ENCODE measurements around the gene TMEM11. TPM values are rescaled to one million over a fixed set of nuclear protein-coding genes. Genes with fewer than 3 reads are reported as not detected.

TMEM11 gene, protein sequence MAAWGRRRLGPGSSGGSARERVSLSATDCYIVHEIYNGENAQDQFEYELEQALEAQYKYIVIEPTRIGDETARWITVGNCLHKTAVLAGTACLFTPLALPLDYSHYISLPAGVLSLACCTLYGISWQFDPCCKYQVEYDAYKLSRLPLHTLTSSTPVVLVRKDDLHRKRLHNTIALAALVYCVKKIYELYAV
- 10 to 100 TPM; 35.7 to 39.8 (median 35.7) TPM for total RNA-seq

DNA sequence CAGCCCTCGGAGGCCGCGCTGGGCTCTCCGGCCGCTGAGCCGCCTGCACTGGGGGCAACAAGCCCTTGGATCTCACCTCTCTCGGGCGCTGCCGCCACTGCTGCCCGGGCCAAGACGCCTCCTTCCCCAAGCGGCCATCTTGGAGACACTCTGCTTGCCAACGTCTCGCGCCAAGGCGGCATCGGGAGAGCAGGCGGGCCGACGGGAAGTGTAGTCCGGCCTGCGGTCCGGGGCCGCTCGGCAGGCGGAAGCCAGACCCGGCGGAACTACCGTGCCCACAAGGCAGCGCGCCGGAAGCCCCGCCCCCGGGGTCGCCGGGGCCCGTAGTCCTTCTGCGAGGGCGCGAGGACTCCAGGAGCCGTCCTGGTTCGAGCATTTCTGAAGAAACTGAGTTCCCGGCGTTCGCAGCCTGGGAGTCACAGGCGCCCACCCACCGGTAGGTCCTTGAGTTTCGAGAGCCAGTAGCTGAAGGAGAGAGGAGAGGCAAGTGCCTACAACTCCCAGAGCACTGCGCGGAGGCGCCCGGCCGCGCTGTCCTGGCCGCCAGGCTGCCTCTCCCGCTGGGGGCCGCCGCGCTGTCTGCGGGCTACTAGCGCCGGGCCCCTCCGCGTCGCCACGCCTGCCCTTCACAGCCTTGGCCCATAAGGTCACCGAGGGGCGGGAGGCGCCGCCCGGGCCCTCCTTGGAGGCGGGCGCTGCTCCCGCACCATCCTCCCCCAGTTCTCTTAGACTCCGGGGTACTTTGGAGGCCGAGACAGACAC, at the start of gene TMEM11:
TMEM11 (minus strand) TSS at position 147 of the 762 bp plus-strand sequence; CDS start at position 138, 9 bp downstream.
- Mint-ChIP-seq H3K4me1 (ENCODE audit: low read depth) (peaks cover 64% of the 10 kb centered on the region), H3K4me3 (peak within 1 kb of the TSS; percentile 94), H3K27me3 (ENCODE audit: low read depth) (no peaks in the 10 kb centered on the region)

GRCh38 chr17:21263376-21263775, 49.4 kb upstream of the TMEM11 start:
- Mint-ChIP-seq H3K4me3 (no peak overlapping the region), H3K9me3 (no peaks in the 10 kb centered on the region), H3K27me3 (ENCODE audit: low read depth) (no peaks in the 10 kb centered on the region), H3K4me1 (ENCODE audit: low read depth) (peaks cover 17% of the 10 kb centered on the region), H3K36me3 (ENCODE audit: insufficient read depth) (no peaks in the 10 kb centered on the region)
- peak in 1 of 2 donors; percentile 43 for ATAC-seq
- DNase-seq = no peak

More for the DNA sequence above, at the start of gene TMEM11:
- Mint-ChIP-seq H3K36me3 (ENCODE audit: insufficient read depth) (peaks cover 3% of the 10 kb centered on the region), H3K9me3 (no peaks in the 10 kb centered on the region)
- ATAC-seq = peak; percentile 93 to 94
- DNase-seq = peak; percentile 92

- no peaks in the 10 kb centered on the region for H3K36me3 Mint-ChIP-seq (ENCODE audit: insufficient read depth)
- DNase-seq (no peak), ATAC-seq (no peak)
- H3K4me3 Mint-ChIP-seq = no peak overlapping the region
- H3K27me3 Mint-ChIP-seq (ENCODE audit: low read depth) = no peaks in the 10 kb centered on the region
- H3K9me3 Mint-ChIP-seq = no peaks in the 10 kb centered on the region
- peaks cover 11% of the 10 kb centered on the region for H3K4me1 Mint-ChIP-seq (ENCODE audit: low read depth)
Measured at GRCh38 chr17:21262259-21262993, 48.5 kb upstream of the TMEM11 start.

DNA sequence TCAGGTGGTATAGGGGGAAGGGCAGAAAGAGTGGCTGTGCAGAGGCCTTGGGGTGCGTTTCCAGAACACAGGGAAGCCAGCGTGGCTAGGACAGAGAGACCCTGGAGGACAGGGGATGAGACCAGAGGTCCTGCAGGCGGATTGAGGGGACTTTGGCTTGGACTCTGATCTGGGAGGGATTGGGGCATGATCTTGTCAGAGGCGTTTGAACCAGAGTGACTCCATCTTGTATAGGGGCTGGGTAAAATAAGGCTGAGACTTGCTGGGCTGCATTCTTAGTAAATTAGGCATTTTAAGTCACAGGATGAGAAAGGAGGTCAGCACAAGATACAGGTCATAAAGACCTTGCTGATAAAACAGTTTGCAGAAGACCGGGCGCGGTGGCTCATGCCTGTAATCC, 44.6 kb upstream of the TMEM11 start:
- Mint-ChIP-seq H3K27me3 (ENCODE audit: low read depth) (no peaks in the 10 kb centered on the region), H3K4me1 (ENCODE audit: low read depth) (peaks cover 14% of the 10 kb centered on the region), H3K4me3 (no peak overlapping the region), H3K36me3 (ENCODE audit: insufficient read depth) (no peaks in the 10 kb centered on the region), H3K9me3 (no peaks in the 10 kb centered on the region)
- ATAC-seq (no peak), DNase-seq (no peak)

- no peaks in the 10 kb centered on the region for H3K27me3 Mint-ChIP-seq (ENCODE audit: low read depth)
- no peaks in the 10 kb centered on the region for H3K9me3 Mint-ChIP-seq
- peak; percentile 6 to 9 for ATAC-seq
- H3K36me3 Mint-ChIP-seq (ENCODE audit: insufficient read depth) = no peaks in the 10 kb centered on the region
- H3K4me3 Mint-ChIP-seq = peak overlapping the region; percentile 87
- no peak for DNase-seq
- H3K4me1 Mint-ChIP-seq (ENCODE audit: low read depth) = peaks cover 41% of the 10 kb centered on the region
Measured at GRCh38 chr17:21253646-21254441, 39.9 kb upstream of the TMEM11 start.

- DNase-seq (peak; percentile 67), ATAC-seq (peak; percentile 87)
- Mint-ChIP-seq H3K36me3 (ENCODE audit: insufficient read depth) (no peaks in the 10 kb centered on the region), H3K4me3 (peak within 1 kb of the TSS; percentile 87), H3K27me3 (ENCODE audit: low read depth) (no peaks in the 10 kb centered on the region), H3K4me1 (ENCODE audit: low read depth) (peaks cover 37% of the 10 kb centered on the region), H3K9me3 (no peaks in the 10 kb centered on the region)
Measured at GRCh38 chr17:21252796-21253645, 39.1 kb upstream of the TMEM11 start, which contains the start of gene NATD1. Gene NATD1 (minus strand): TSS chr17:21253410. CDS start chr17:21253264, 146 bp downstream.

GRCh38 chr17:21252289-21252795, 38.4 kb upstream of the TMEM11 start:
- Mint-ChIP-seq H3K27me3 (ENCODE audit: low read depth) (no peaks in the 10 kb centered on the region), H3K4me1 (ENCODE audit: low read depth) (peaks cover 34% of the 10 kb centered on the region), H3K9me3 (no peaks in the 10 kb centered on the region), H3K36me3 (ENCODE audit: insufficient read depth) (no peaks in the 10 kb centered on the region), H3K4me3 (peak overlapping the region; percentile 82)
- no peak for ATAC-seq
- no peak for DNase-seq

DNA sequence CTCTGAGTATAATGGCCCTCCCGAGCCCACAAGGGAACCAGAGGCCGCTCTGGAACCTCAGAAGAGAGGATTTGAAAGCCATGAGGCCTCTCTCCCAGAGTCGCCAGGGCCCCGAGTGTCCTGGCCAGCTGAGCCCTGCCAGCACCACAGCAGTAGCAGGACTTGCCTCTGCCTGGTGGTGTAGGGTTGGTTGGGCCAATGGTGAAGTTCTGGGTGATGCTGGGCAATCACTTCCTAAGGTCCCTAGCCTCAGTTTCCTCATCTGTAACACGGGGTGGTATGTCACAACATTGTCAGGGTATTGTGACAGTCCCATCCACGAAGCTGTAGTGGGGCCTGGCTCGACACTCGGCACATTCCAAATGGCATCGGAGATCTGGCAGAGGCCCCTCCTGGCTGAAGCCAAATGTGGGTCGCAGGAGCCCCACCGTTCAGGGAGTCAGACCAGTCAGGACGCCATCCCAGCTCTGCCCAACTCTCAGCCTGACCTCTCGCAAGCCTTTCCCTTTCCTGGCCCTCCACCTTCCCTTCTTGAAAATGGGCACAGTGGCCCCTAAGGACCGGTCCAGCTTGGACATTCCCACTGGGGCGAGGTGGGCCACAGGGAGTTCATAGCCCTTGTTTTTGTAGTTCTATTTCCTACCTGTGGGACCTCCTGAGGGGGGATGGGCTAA, 37.5 kb upstream of the TMEM11 start:
- Mint-ChIP-seq H3K27me3 (ENCODE audit: low read depth) (no peaks in the 10 kb centered on the region), H3K4me3 (peak overlapping the region; percentile 26), H3K4me1 (ENCODE audit: low read depth) (peaks cover 34% of the 10 kb centered on the region), H3K36me3 (ENCODE audit: insufficient read depth) (no peaks in the 10 kb centered on the region), H3K9me3 (no peaks in the 10 kb centered on the region)
- no peak for ATAC-seq
- no peak for DNase-seq

DNA sequence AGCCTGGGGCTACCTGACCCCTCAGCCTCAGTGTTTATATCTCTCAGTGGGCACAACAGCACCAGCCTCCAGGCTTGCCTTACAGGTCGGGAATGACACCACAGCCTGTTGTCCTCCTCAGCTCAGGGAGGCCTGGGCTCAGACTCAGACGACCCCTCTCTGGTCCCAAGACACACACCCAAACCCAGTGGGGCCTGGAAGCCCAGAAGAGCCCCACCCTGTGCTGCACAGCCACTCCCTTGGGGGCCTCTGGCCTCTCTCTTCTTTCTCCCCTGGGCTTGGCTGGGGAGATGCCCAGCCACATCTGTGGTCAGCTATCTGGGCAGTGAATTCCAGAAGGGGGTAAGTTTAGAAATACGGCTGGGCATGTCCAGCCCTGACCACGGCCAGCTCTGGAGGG, 36.9 kb upstream of the TMEM11 start:
- no peak overlapping the region for H3K4me3 Mint-ChIP-seq

DNA sequence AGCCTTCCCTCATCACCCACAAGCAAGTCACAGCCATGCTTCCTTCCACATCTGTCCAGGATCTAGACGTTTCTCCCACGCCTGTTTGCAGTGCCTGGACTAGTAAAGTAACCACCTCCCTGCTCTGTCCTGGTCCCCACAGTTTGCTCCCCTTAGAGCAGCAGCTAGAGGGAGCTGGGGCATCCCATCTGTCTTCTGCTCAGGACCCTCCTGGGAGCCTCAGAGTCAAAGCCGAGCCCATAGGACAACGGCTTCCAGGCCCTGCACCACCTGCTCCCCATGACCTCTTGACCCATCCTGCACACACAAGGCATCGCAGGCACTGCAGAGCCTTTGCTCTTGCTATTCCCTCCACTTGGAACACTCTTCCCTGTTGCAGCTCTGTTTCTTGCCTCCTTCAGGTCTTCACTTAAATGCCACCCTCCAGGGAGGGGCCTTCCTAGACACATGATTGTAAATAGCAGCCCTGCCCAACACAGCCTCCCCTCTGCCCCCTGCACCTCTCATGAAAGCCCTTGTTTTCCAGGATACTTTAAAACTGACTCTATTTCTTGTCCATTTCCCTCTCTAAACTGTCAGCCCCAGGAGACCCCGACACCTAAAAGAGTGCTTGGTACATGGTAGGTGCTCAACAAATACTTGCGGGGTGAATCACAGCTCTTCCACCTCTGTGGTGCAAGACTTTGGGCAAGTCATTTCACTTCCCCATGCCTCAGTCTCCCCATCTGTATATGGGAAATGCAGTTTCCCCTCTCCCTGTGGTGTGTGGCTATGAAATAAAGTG, 36.2 kb upstream of the TMEM11 start:
- Mint-ChIP-seq H3K4me1 (ENCODE audit: low read depth) (peaks cover 40% of the 10 kb centered on the region), H3K4me3 (no peak overlapping the region), H3K9me3 (no peaks in the 10 kb centered on the region), H3K27me3 (ENCODE audit: low read depth) (no peaks in the 10 kb centered on the region), H3K36me3 (ENCODE audit: insufficient read depth) (no peaks in the 10 kb centered on the region)
- DNase-seq = no peak
- no peak for ATAC-seq

More for the DNA sequence above, 36.9 kb upstream of the TMEM11 start:
- peaks cover 35% of the 10 kb centered on the region for H3K4me1 Mint-ChIP-seq (ENCODE audit: low read depth)
- DNase-seq = no peak
- no peaks in the 10 kb centered on the region for H3K27me3 Mint-ChIP-seq (ENCODE audit: low read depth)
- no peak for ATAC-seq
- H3K36me3 Mint-ChIP-seq (ENCODE audit: insufficient read depth) = no peaks in the 10 kb centered on the region
- no peaks in the 10 kb centered on the region for H3K9me3 Mint-ChIP-seq

- ATAC-seq (no peak), DNase-seq (no peak)
- Mint-ChIP-seq H3K9me3 (no peaks in the 10 kb centered on the region), H3K4me3 (no peak overlapping the region), H3K36me3 (ENCODE audit: insufficient read depth) (no peaks in the 10 kb centered on the region), H3K4me1 (ENCODE audit: low read depth) (peaks cover 40% of the 10 kb centered on the region), H3K27me3 (ENCODE audit: low read depth) (no peaks in the 10 kb centered on the region)
Measured at GRCh38 chr17:21249086-21249795, 35.3 kb upstream of the TMEM11 start.

DNA sequence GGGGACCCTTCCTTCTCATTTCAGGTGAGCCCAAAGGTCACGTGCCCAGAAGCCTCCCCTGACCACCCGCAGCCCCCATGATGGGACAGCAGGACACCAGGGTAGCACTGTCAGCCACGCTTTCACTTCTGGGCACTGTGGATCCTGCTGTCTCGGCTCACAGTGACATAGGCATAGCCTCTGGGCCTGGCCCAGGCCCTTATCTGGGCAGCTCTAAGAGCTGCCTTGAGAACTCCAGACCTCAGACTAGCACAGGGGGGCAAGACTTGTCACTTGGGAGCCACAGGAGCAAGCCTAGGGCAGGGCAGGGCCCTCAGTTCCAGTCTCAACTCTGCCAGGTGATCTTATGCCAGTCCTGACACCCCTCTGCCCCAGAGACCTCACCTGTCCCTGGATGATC, 34.5 kb upstream of the TMEM11 start:
- no peak for ATAC-seq
- H3K4me3 Mint-ChIP-seq = no peak overlapping the region
- DNase-seq = no peak
- H3K4me1 Mint-ChIP-seq (ENCODE audit: low read depth) = peaks cover 32% of the 10 kb centered on the region
- H3K27me3 Mint-ChIP-seq (ENCODE audit: low read depth) = no peaks in the 10 kb centered on the region
- H3K36me3 Mint-ChIP-seq (ENCODE audit: insufficient read depth) = no peaks in the 10 kb centered on the region
- no peaks in the 10 kb centered on the region for H3K9me3 Mint-ChIP-seq

All from activated T-cell treated with anti-CD3 and anti-CD28 coated beads, Interleukin-2, amount 50 U/mL, for 4 hours (primary cell).